GM12865 (cell line): Measurements from ENCODE around the gene ASNSD1.
"Not testable (repeated sequence)": the region's sequence is repeated elsewhere in the genome, so short reads cannot be mapped to it uniquely, and the experiment has no call there.

Experiments
- DNase-seq: peaks from one replicate; pipeline ENCODE4 v3.0.0; 2010; ENCODE audit warnings: low read depth
- H3K4me3 ChIP-seq: 2 replicates; pipeline ENCODE4 v1.5.1; 2011; ENCODE audit warnings: mild to moderate bottlenecking, low read depth, low read length, control low read depth
- TF ChIP-seq, protein P1 (sequence below): IDR thresholded peaks from 2 replicates; pipeline ENCODE4 v1.5.1; 2011; ENCODE audit warnings: low read length, control low read depth, low read depth, inconsistent platforms; ENCODE audit not compliant: insufficient read depth; ENCODE audit errors: missing control alignments

The ASNSD1 gene

DNA sequence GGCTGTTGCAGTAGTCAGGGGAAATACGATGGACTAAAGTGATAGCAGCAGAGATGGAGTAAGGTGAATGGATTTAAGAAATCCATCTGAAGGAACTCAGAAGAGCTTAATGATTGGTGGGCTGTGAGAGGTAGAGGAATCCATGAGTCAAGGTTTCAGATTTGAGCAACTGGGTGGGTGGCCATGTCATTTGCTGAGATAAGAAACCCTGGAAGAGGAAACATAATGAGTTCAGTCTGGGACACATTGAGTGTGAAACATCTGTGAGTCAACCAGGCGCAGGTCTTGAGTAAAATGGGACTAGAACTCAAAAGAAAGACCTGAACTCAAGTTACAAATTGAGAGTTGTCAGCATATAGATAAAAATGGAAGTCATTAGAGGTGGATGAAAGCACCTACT lies 19.7 kb upstream of the ASNSD1 start:
- TF ChIP-seq, protein P1, sequence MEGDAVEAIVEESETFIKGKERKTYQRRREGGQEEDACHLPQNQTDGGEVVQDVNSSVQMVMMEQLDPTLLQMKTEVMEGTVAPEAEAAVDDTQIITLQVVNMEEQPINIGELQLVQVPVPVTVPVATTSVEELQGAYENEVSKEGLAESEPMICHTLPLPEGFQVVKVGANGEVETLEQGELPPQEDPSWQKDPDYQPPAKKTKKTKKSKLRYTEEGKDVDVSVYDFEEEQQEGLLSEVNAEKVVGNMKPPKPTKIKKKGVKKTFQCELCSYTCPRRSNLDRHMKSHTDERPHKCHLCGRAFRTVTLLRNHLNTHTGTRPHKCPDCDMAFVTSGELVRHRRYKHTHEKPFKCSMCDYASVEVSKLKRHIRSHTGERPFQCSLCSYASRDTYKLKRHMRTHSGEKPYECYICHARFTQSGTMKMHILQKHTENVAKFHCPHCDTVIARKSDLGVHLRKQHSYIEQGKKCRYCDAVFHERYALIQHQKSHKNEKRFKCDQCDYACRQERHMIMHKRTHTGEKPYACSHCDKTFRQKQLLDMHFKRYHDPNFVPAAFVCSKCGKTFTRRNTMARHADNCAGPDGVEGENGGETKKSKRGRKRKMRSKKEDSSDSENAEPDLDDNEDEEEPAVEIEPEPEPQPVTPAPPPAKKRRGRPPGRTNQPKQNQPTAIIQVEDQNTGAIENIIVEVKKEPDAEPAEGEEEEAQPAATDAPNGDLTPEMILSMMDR: no peak
- DNase-seq: no peak
- H3K4me3 ChIP-seq: no peak overlapping the region

DNA sequence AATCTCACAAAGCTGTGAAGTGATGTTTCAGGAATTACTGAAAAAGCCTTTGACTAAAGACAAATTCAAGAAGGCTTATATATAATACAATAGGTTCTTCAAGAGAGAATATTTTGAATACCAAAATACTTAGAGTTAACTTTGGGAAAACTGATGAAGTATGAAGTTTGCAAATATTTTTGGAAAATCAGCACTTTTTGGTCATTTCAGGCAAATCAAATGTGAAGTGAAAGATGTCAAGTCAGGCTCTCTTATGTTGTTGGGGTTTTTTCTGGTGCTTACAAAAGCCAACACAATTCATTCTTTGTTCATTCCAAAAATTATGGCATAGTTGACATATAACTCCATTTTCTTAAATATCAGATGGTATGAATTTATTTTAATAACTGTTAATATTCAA lies 14.7 kb upstream of the ASNSD1 start:
- no peak overlapping the region for H3K4me3 ChIP-seq
- DNase-seq: no peak
- TF ChIP-seq, protein P1: no peak

DNA sequence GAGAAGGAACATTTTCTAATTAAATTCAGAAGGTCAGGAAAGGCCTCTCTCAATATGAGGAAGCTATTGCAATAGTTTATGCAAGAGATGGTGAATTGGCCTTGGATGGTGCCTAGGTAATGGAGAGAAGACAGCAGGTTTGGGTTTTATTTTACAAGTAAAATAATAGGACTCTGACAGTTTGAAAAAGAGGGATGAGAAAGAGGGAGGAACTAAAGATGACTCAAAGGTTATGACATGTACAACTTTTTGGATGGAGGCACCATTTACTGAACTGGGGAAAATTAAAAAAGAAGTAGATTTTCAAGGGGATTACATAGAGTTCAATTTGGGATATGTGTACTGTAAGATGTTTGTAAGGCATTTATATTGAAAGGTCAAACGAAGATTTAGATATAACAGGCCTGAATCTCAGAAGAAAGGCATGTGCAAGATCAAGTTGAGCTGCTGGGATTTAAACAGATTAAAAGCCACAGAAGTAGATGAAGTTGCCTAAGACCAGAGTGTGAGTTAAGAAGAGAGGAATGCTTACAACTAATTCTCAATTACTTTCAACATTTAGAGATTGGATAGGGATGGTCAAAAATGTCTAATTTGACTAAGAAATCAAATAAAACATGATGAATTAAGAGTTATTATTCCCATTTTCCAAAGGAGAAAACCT lies 12.3 kb upstream of the ASNSD1 start:
- TF ChIP-seq, protein P1: no peak
- DNase-seq: no peak
- no peak overlapping the region for H3K4me3 ChIP-seq

DNA sequence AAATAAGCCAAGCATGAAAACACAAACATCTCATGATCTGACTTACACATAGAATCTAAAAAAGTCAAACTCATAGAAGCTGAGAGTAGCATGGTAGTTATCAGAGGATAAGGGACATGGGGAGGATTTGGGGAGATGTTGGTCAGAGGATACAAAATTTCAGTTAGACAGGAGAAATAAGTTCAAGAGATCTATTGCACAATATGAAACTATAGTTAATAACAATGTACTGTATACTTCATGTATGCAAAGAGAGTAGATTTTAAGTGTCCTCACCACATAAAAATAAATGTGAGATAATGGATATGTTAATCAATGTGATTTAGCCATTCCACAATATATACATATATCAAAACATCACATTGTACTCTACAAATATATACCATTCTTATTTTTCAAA lies 10.0 kb upstream of the ASNSD1 start:
- DNase-seq: no peak
- TF ChIP-seq, protein P1: no peak
- no peak overlapping the region for H3K4me3 ChIP-seq

DNA sequence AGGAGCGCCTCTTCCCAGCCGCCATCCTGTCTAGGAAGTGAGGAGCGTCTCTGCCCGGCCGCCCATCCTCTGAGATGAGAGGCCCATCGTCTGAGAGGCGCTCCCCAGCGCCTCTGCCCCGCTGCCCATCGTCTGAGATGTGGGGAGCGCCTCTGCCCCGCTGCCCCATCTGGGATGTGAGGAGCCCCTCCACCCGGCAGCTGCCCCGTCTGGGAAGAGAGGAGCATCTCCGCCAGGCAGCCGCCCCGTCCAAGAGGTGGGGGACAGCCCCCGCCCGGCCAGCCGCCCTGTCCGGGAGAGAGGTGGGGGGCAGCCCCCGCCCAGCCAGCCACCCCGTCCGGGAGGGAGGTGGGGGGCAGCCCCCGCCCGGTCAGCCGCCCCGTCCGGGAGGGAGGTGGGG lies 7.8 kb upstream of the ASNSD1 start:
- DNase-seq, H3K4me3 ChIP-seq: not testable (repeated sequence)

DNA sequence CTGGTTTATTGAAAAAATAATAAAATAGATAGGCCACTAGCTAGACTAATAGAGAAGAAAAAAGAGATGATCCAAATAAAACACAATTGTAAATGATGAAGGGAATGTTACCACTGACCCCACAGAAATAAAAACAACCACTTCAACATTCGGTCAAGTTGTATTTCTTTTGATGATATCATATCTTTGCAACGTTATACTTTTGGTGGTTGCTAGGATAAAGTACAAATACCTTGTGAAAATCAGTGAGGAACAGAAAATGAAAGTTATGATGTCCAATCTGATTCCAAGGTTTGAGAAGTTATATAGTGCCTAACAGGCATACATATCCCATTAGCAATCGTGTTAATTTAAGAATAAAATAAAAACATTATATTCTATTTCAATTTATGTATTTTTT lies 6.6 kb upstream of the ASNSD1 start:
- H3K4me3 ChIP-seq: no peak overlapping the region
- no peak for DNase-seq
- TF ChIP-seq, protein P1: no peak

DNA sequence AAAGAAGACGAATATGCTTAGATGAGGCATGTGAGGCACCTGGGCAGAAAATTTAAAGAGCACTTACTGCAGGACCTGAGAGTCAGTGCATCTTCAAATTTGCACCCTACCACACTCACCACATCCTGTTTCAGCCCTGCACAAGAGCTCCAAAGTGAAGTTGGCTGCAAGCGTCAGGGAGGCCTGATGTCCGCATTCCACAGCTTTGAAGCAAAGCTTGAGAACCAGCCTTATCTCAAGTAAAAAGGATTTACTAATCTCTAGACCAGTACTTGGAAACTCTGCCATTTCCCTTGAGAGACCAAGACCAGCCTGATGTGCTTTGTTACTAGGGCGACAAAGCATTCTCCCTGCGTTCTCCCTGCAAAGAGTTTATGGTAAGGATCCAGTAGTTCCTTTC lies 3.4 kb upstream of the ASNSD1 start:
- TF ChIP-seq, protein P1: no peak
- peak; percentile 85 for DNase-seq
- H3K4me3 ChIP-seq: 0 out of 2 replicates have a peak overlapping the region, but pooled peaks have one; percentile 5
